CD4-positive, alpha-beta T cell treated with Interleukin-4 for 1 hour (primary cell): ENCODE results near the gene LEMD2.

Experiments
- DNase-seq, 2 donors: peaks; one replicate each; pipeline ENCODE4 v3.0.0-alpha.2; 2020 to 2022

Gene LEMD2

DNA sequence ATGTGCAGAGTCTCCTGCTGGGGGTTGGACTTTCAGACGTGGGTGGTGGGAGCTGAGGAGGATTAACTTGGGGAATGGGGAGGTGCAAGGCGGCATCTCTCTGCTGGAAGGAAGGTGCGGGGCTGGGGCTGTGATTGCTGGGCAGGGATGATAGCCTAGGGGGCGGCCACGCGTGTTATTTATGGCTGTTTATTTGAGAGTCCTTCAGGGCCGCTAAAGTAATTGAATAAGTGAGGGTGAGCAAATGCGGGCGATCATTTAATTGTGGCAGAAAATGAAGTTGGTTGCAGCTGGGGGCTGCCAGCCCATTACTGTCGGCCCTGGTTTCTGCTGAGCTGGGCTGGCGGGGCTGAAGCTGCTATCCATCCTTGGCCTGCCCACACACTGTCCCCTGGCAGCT lies 34.7 kb downstream of the LEMD2 start:
- no peak for DNase-seq

DNA sequence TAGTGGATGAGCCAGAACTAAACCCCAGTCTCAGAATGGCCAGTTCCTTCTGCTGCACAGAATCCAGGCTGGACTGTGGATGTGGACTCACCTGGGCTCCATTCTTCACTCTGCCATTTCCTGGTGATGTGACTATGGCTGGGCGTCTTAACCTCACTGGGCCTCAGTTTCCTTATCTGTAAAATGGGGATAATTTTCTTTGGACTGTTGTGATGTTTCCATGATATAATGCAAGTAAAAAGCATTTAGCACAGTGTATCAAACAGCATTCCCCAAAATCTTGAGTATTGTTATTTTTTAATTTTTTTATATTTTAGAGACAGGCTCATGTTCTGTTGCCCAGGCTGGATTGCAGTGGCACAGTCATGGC lies 36.3 kb downstream of the LEMD2 start:
- DNase-seq: no peak

DNA sequence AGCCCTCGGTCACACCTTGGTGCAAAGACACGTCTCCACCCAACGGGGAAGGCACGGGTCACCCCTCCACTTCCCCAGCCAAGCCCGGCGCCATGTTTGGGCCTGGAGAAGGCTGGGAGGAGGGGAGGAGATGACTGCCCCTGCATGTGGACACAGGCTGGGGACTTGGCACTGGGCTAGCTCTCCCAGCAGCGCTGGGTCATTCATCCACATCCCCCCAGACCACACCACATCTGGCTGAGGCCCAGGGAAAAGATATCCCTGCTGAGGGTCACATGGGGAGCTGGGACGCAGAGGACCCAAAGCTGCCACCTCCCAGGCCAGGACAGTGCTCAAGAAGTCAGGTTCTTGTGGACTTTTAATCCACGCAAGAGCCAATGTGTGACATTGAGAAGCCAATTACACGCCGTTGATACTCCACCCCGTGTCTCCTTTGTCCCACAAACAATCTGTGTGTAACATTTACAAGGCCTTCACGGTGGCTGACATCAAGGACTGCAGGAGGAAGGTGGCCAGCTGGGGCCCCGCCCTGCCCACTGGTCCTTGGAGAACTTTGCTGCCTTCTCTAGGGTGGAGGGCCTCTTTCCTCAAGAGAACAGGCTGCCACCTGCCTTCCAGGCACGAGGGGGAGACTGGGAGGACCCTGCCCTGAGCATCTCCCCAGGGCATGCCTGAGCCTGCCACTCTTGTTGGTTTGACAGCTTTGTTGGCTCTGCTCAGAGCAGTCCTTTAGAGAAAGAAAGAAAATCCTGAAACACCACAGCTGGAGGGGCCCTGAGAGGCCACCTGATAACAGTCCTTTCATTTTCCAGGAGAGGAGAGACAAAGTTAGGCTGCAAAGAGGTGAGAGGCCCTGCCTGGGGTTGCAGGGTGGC lies 36.9 kb downstream of the LEMD2 start:
- no peak for DNase-seq

DNA sequence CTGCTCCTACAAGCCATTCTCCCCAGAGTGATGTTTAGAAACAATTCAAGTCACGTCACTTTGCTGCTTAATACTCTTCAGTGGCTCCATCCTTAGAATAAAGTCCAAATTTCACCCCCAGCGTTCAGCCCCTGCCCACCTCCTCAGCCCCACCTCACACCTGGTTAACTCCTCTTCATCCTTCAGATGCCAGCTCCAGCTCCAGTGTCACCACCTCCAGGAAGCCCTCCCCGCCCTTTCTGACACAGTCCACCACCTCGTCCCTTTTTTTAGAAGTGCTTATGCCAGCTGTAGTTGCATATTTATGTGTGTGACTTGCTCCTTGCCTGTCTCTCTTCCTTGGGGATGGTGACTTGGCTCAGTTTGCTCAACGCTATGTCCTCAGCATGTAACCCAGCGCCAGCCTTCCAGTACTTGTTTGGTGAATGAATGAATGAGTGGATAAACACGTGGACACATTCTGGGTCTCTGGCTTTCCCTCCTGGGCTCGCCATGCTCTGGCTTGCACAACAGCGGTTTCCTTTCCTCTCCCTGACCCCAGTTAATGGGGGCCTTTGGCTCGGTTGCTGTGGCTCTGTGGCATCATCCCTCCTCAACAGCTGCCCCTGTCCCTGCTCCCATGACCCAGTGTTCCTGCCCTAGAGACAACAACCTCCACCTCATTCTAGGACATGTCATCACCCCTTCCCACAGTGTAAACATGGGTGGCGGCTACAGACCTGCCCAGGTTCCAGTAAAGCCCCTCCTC lies 38.5 kb downstream of the LEMD2 start:
- no peak for DNase-seq

DNA sequence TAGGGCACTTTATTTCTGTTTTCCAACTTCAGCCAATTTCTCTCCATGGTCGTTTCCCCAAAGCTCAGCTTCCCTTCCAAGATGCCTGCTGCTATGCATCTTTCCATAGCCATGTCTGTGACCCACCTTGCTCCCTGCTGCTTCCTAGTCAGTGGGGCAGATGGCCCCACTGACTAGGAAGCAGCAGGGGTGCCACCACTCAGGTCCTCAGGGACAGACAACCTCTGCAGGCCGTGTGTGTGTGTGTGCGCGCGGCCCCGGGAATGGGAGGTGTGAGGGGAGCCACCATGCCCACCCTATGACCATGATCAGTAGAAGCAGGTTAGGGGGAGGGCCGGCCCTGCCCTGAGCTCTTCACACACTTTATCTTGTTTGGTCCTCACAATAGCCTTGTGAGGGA lies 39.5 kb downstream of the LEMD2 start:
- no peak for DNase-seq

- DNase-seq: no peak
Observed at GRCh38 chr6:33748841-33749240, 40.1 kb downstream of the LEMD2 start.

DNA sequence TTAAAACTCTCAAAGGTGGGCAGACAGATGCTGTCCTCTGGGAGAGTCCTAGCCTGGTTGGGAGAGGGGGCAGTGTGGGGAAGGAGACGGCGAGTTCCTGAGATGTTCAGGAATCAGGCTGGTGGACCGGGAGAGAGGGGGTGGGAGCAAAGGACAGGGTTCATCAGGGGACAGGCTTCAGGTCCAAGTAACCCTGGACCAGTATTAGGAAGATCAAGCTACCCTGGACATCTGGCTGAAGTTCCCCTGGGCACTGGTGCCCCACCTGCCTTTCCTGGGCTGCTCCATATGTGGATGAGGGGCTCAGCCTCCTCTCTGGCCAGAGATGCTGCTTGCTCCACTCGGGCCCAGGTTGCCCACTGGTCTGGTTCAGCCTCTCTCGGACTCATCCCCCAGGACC lies 41.1 kb downstream of the LEMD2 start:
- no peak for DNase-seq

DNA sequence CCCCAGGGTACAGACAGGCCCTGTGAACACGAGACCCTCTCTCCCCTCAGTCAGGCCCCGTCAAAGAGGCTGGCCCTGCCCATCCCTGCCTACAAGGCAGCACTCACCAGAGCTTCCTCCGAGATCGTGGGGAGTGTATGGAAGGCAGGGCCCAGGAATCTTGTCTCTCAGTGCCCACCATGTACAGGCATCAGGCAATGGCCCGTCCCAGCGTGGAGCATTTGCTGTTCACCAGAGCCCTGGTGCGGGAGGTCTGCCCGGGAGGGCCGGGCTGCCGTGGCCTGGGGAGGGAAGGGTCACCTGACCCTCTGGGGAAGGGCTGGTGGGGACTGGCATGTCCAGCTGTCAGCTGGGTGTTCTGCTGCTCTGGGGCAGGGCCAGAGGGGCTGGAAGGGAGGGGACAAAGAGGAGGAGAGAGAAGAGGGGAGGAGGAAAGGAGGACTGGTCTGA lies 42.3 kb downstream of the LEMD2 start, which contains the start of gene IP6K3:
Gene IP6K3 (minus strand): TSS at position 255 of the 450 bp plus-strand sequence. CDS start 11,429 bp downstream, outside the sequence.
- DNase-seq: no peak

- DNase-seq: no peak
Observed at GRCh38 chr6:33746036-33746600, 42.8 kb downstream of the LEMD2 start.

GRCh38 chr6:33745548-33745947 lies 43.4 kb downstream of the LEMD2 start:
- no peak for DNase-seq

GRCh38 chr6:33744895-33745546 lies 43.9 kb downstream of the LEMD2 start:
- DNase-seq: no peak

GRCh38 chr6:33744001-33744848 lies 44.7 kb downstream of the LEMD2 start:
- DNase-seq: peak; percentile 75

DNA sequence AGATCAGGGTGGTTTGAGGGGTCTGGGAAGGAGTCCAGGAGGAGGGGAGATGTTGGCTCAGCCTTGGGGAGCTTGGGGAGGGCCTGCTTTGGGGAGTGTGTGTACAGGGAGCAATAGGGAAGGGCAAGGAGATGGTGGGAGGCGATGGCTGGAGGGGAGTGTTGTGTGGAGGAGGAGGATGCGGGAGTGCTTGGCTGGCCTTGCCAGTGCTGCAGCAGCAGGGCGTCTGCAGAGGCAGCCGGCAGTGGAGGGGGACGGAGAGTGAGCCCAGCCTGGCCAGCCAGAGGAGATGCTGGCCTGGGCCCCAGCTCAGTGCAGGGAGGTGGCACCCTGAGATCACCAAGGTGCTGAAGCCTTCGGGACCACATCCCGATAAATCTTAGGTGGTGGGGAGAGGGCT lies 46.1 kb downstream of the LEMD2 start:
- DNase-seq: no peak

GRCh38 chr6:33742092-33742491 lies 46.8 kb downstream of the LEMD2 start:
- no peak for DNase-seq

- DNase-seq: no peak
Observed at GRCh38 chr6:33740794-33741193, 48.1 kb downstream of the LEMD2 start.

GRCh38 chr6:33740204-33740608 lies 48.7 kb downstream of the LEMD2 start:
- no peak for DNase-seq

DNA sequence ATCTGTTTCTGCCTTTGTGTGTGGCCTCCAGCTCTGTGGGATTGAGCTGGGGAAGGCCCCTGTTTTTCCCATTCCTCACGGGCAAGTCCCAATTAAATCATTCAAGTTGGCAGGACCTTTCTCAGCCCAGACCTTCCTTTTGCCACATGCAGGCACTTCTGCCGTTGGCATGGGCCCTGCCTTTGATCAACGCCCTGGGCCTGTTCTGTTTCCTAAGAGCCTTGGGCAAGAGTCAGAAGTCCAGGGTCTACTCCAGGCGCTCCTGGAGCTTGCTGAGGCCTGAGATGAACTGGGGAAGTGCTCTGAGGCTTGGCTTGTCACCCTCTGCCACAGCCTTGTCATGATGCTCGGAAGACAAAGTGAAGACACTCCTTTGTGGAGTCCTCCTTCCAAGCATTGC lies 49.4 kb downstream of the LEMD2 start:
- DNase-seq: no peak

DNA sequence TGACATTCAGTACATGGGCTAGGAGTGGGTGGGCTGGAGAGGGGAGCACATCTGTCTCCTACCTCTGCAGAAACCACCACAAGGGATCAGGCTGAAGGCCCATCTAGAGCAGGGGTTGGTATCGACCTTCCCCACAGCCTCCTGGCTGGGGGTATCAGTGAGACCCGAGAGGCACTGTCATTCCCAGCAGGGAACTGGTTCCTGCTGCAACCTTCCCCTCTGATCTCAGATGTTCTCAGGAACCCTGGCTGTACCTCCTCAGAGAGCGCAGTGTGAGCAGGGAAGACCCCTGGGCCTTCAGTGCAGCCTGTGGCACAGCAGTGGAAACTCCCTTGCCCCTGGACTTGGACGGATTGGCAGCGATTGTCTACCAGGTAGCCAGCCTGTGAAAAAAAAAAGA lies 50.1 kb downstream of the LEMD2 start:
- no peak for DNase-seq

- no peak for DNase-seq
Observed at GRCh38 chr6:33738153-33738552, 50.8 kb downstream of the LEMD2 start.

DNA sequence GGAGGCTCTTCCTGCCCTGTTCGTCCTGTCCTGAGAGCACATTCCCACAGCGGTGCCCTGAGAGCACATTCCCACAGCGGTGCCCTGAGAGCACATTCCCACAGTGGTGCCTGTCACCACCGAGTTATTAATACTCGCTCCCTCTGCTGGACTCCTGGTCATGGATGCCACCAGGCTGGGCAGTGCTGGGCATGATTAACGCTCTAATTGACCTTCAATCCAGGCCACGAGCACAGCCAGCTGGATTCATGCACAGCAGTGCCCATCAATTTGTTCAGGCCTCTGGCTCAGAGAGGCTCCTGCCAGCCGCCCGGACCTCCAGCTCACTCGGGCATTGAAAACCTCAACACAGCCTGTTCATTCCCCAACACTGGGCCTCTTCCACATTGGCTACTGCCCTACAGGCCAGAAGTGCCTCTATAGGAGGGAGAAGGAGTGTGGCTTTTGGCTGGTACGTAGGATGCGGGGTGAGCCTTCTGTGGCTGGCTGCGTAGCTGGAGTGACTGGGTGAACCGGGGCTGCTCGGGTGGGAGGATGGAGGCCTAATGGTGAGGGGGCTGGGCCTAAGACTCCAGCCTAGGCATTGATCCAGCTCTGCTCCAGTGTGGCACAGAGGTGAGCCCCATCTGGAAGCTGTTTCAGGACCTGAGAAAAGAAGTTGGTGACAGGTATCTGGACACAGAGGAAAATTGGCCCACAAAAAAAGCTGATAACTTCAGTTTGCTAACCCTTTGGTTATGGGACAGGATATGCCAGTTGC lies 51.5 kb downstream of the LEMD2 start:
- no peak for DNase-seq

- DNase-seq: no peak
Observed at GRCh38 chr6:33735216-33735615, 53.7 kb downstream of the LEMD2 start.

DNA sequence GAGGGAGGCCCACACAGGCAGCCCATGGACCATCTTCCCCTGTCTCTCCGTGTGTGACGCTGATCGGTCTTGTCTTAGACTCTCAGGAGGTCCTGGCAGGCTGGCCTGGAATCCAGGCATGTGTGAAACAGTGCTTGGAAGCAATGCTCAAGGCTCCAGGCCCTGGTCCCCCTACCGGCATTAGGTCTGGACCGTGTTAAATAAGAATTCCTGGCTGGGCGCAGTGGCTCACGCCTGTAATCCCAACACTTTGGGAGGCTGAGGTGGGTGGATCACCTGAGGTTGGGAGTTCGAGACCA lies 55.3 kb downstream of the LEMD2 start:
- no peak for DNase-seq
